Coronary artery (tissue), 2 donors: ENCODE data around the gene BLOC1S5.

Source experiments
- DNase-seq: peaks from one replicate; pipeline ENCODE4 v3.0.0-alpha.2; 2017; ENCODE audit warnings: low spot score
- H3K27ac ChIP-seq, 2 donors: fragments of 200-600 bp; sonication (generic); one replicate each; pipeline ENCODE4 v1.5.1; 2016 to 2019
- H3K4me3 ChIP-seq: fragments of 200-600 bp; sonication (generic); 2 replicates; pipeline ENCODE4 v1.5.1; 2016; ENCODE audit warnings: mild to moderate bottlenecking, moderate library complexity
- TF ChIP-seq, protein P1 (sequence below): fragments of 200-600 bp; sonication (generic); IDR thresholded peaks from one replicate; pipeline ENCODE4 v1.5.1; 2019; ENCODE audit warnings: antibody characterized with exemption

BLOC1S5 gene

DNA sequence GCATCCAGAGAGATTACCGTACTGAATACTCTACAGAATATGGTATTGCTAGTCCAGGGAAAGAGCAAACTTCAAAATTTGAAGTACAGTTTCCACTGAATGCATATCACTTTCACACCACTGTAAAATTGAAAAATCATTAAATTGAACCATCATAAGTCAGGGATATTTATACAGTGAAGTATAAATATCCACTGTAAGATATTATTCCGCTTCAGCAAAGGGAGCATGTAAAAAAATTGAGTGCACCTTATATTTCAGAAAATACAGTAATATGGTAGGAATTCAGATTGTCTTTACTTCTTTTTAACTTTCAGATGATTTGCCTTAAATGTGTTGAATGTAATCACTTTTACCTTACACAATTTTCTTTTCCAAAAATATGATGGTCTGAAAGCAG, 92.7 kb downstream of the BLOC1S5 start:
- TF ChIP-seq, protein P1, sequence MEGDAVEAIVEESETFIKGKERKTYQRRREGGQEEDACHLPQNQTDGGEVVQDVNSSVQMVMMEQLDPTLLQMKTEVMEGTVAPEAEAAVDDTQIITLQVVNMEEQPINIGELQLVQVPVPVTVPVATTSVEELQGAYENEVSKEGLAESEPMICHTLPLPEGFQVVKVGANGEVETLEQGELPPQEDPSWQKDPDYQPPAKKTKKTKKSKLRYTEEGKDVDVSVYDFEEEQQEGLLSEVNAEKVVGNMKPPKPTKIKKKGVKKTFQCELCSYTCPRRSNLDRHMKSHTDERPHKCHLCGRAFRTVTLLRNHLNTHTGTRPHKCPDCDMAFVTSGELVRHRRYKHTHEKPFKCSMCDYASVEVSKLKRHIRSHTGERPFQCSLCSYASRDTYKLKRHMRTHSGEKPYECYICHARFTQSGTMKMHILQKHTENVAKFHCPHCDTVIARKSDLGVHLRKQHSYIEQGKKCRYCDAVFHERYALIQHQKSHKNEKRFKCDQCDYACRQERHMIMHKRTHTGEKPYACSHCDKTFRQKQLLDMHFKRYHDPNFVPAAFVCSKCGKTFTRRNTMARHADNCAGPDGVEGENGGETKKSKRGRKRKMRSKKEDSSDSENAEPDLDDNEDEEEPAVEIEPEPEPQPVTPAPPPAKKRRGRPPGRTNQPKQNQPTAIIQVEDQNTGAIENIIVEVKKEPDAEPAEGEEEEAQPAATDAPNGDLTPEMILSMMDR = no peak
- H3K4me3 ChIP-seq = no peak overlapping the region
- DNase-seq = no peak
- no peak overlapping the region for H3K27ac ChIP-seq

DNA sequence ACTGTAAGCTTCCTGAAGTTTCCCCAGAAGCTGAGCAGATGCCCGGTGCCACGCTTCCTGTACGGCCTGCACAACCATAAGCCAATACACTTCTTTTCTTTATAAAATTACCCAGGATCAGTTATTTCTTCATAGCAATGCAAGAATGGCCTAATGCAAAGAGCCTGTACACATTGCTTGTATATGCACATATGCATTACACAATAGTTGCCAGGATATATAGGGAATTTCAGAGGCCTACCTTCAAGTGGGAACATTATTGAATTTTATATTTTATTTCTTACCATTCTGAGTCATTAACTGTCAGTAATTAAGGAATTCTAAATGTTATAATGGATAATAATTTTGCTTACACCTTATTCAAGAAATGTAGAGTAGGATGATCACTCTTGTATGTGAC, 93.6 kb downstream of the BLOC1S5 start:
- Histone ChIP-seq H3K4me3 (no peak overlapping the region), H3K27ac (no peak overlapping the region)
- DNase-seq = no peak
- TF ChIP-seq, protein P1 = no peak
